HCT116 (cell line): ENCODE data around the gene CSH1.
"Not testable (repeated sequence)": the region's sequence is repeated elsewhere in the genome, so short reads cannot be mapped to it uniquely, and the experiment has no call there.

Experiments
- EZH2 ChIP-seq: fragments of 200-600 bp; sonication (generic); IDR thresholded peaks from 2 replicates; pipeline ENCODE4 v1.6.1; 2017; ENCODE audit warnings: antibody characterized with exemption, mixed run types
- POLR2AphosphoS5 ChIP-seq: IDR thresholded peaks from 2 replicates; pipeline ENCODE4 v1.6.1; 2011; ENCODE audit warnings: mild to moderate bottlenecking, low read depth, low read length, moderate library complexity
- SIN3A ChIP-seq: IDR thresholded peaks from 2 replicates; pipeline ENCODE4 v1.6.1; 2012; ENCODE audit warnings: low read depth
- TF ChIP-seq, protein P1 (sequence below): IDR thresholded peaks from 2 replicates; pipeline ENCODE4 v1.6.1; 2012
- TF ChIP-seq, protein P2 (sequence below), 3 experiments: fragments of 200-600 bp in 1 of 3; sonication (generic) in 1 of 3; IDR thresholded peaks in 2 of 3; conservative IDR thresholded peaks in 1 of 3; 2 replicates each; pipeline ENCODE4 v1.5.1; 2012 to 2017; ENCODE audit warnings: low read depth in 2 of 3, low read length in 2 of 3, antibody characterized with exemption in 1 of 3, borderline replicate concordance in 1 of 3, control low read depth in 1 of 3, mild to moderate bottlenecking in 1 of 3, mixed read lengths in 1 of 3, mixed run types in 1 of 3, moderate library complexity in 1 of 3; ENCODE audit not compliant: insufficient read depth in 1 of 3

DNA sequence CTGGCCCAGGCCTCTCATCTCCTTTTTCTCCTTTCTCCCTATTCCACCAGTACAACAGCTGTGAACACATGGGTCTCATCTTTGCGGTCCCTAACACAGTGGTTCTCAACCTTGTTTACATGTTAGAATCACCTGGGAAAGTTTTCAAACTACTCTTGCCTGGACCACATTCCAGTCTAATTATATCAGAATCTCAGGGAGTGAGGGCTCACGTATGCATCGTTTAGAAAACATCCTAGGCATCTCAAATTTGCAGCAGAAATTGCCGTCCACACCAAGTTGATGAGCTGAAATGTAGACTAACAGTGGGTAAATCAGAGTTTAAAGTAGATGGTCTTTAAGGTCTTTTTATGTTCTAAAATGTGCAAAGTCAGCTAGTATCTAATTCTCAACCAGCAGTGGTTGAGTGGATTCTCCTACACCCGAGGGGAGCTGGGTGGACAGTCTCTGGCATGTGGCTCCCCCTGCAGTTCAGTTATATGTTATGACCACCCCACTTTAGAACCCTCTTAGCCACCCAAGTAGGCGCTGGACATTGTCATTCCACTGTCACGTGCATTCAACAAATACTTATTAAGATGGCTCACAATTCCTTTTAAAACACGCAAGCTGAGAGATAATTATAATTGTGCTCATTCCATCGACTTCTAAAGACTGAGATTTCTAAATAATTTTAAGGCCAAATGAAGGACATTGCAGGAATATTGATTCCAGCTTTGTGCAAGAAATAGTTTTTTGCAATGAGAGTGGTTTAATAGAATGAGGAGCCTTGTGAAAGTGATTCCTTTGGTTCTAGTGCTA, 26.7 kb downstream of the CSH1 start:
- not testable (repeated sequence) for TF ChIP-seq SIN3A, EZH2, POLR2AphosphoS5
- TF ChIP-seq, protein P1, sequence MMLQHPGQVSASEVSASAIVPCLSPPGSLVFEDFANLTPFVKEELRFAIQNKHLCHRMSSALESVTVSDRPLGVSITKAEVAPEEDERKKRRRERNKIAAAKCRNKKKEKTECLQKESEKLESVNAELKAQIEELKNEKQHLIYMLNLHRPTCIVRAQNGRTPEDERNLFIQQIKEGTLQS = not testable (repeated sequence)
- TF ChIP-seq, protein P2, sequence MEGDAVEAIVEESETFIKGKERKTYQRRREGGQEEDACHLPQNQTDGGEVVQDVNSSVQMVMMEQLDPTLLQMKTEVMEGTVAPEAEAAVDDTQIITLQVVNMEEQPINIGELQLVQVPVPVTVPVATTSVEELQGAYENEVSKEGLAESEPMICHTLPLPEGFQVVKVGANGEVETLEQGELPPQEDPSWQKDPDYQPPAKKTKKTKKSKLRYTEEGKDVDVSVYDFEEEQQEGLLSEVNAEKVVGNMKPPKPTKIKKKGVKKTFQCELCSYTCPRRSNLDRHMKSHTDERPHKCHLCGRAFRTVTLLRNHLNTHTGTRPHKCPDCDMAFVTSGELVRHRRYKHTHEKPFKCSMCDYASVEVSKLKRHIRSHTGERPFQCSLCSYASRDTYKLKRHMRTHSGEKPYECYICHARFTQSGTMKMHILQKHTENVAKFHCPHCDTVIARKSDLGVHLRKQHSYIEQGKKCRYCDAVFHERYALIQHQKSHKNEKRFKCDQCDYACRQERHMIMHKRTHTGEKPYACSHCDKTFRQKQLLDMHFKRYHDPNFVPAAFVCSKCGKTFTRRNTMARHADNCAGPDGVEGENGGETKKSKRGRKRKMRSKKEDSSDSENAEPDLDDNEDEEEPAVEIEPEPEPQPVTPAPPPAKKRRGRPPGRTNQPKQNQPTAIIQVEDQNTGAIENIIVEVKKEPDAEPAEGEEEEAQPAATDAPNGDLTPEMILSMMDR (IDR thresholded peaks at IDR 0.05 in 2 of 3, conservative IDR thresholded peaks at IDR 0.05 in 1 of 3; ENCODE audit: borderline replicate concordance in 1 of 3, insufficient read depth in 1 of 3, low read depth in 2 of 3, low read length in 2 of 3) = peak; percentile 9 to 53 (median 51); a peak in 4 of 6 replicates
